ENCODE measurements around the gene IRF6.

DNA sequence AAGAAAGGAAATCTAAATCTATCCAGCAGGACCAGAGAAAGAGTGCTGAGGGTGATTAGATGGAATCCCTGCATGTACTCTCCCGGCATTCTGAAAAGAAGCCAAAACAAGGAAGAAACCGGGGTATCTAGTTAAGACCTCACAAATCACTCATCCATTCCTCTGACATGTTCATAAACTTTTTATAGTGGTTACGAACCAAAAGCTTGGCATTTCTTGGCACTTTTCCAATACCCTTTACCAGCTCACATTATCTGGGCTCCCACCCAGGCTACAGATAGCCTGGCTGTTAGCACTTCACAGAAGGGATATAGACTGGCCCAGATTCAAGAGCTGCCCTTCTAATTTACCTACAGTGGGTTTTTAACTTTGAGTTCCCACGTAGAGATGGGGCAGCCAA, 19.8 kb downstream of the IRF6 start:
- no peak for TF ChIP-seq POLR2A (IDR thresholded peaks at IDR 0.05; ENCODE audit: extremely low read depth, insufficient read length)
- TF ChIP-seq, protein P1, sequence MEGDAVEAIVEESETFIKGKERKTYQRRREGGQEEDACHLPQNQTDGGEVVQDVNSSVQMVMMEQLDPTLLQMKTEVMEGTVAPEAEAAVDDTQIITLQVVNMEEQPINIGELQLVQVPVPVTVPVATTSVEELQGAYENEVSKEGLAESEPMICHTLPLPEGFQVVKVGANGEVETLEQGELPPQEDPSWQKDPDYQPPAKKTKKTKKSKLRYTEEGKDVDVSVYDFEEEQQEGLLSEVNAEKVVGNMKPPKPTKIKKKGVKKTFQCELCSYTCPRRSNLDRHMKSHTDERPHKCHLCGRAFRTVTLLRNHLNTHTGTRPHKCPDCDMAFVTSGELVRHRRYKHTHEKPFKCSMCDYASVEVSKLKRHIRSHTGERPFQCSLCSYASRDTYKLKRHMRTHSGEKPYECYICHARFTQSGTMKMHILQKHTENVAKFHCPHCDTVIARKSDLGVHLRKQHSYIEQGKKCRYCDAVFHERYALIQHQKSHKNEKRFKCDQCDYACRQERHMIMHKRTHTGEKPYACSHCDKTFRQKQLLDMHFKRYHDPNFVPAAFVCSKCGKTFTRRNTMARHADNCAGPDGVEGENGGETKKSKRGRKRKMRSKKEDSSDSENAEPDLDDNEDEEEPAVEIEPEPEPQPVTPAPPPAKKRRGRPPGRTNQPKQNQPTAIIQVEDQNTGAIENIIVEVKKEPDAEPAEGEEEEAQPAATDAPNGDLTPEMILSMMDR (IDR thresholded peaks at IDR 0.05; ENCODE audit: low read depth, low read length) = no peak

All from NB4 (cell line).